GM12892 (cell line): ENCODE measurements around the gene CACNB4.

Experiments
- POLR2A ChIP-seq: IDR thresholded peaks from 2 replicates; pipeline ENCODE4 v1.6.1; 2011; ENCODE audit warnings: low read depth, low read length, control low read depth
- POLR2AphosphoS5 ChIP-seq: IDR thresholded peaks from 2 replicates; pipeline ENCODE4 v1.6.1; 2011; ENCODE audit warnings: low read depth, low read length, control low read depth
- TAF1 ChIP-seq: IDR thresholded peaks from 2 replicates; pipeline ENCODE4 v1.6.1; 2011; ENCODE audit warnings: low read depth, mild to moderate bottlenecking, control low read depth, low read length, borderline replicate concordance

- no peak for TF ChIP-seq POLR2A
- no peak for TF ChIP-seq POLR2AphosphoS5
- TF ChIP-seq TAF1 = no peak
Measured at GRCh38 chr2:151914989-151915628, 183.7 kb downstream of the CACNB4 start.
